ENCODE measurements around the gene PSMC4.

DNA sequence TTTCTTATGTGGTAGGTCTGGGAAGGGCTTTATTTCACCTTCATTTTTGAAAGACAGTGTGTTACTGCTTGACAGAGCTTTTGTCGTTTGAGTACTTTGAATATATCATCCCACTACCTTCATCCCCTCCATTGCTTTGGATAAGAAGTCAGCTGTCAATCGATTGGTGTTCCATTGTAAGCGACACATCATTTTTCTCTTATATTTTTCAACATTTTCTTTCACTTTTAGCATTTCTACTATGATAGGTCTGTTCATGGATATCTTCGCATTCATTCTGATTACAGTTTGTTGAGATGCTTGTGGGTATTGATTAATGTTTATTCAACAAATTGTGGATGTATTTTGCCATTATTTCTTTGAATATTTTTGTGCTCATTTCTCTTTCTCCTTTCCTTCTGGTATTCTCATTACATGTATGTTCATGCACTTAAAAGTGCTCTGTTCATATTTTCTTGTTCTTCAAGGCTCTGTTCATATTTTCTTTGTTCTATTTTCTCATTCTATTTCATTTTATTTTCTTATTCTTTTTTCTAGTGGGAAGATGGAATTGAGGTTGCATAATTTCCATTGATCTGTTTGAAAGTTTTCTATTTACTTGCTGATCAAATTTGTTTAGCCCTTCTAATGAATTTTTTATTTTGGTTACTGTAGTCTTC is 55.1 kb downstream of the PSMC4 start:
- TF ChIP-seq EZH2phosphoT487 (IDR thresholded peaks at IDR 0.05; ENCODE audit: borderline replicate concordance, low read depth) = no peak
- TF ChIP-seq, protein P1, sequence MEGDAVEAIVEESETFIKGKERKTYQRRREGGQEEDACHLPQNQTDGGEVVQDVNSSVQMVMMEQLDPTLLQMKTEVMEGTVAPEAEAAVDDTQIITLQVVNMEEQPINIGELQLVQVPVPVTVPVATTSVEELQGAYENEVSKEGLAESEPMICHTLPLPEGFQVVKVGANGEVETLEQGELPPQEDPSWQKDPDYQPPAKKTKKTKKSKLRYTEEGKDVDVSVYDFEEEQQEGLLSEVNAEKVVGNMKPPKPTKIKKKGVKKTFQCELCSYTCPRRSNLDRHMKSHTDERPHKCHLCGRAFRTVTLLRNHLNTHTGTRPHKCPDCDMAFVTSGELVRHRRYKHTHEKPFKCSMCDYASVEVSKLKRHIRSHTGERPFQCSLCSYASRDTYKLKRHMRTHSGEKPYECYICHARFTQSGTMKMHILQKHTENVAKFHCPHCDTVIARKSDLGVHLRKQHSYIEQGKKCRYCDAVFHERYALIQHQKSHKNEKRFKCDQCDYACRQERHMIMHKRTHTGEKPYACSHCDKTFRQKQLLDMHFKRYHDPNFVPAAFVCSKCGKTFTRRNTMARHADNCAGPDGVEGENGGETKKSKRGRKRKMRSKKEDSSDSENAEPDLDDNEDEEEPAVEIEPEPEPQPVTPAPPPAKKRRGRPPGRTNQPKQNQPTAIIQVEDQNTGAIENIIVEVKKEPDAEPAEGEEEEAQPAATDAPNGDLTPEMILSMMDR (IDR thresholded peaks at IDR 0.05) = no peak
- TF ChIP-seq, protein P2, sequence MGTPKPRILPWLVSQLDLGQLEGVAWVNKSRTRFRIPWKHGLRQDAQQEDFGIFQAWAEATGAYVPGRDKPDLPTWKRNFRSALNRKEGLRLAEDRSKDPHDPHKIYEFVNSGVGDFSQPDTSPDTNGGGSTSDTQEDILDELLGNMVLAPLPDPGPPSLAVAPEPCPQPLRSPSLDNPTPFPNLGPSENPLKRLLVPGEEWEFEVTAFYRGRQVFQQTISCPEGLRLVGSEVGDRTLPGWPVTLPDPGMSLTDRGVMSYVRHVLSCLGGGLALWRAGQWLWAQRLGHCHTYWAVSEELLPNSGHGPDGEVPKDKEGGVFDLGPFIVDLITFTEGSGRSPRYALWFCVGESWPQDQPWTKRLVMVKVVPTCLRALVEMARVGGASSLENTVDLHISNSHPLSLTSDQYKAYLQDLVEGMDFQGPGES (IDR thresholded peaks at IDR 0.05; ENCODE audit: low read depth, low read length) = no peak
- no peak for TF ChIP-seq GATA2 (CRISPR knock-in tag; IDR thresholded peaks at IDR 0.05)
- TF ChIP-seq SMC3 (IDR thresholded peaks at IDR 0.05; ENCODE audit: low read depth, low read length) = no peak
